GM12878 (cell line): ENCODE results near the gene GCH1. TPM values are rescaled to one million over a fixed set of nuclear protein-coding genes. Genes with fewer than 3 reads are reported as not detected.

Experiments
- ATAC-seq: fragments of 200-7000 bp; cut with Tn5 transposase; 3 replicates; pipeline ENCODE4 v1.9.1; 2020; ENCODE audit warnings: mild to moderate bottlenecking, moderate library complexity
- BruUV-seq: library from RNA; stranded (reverse); fragments of 400-500 nt; replicated peaks from 2 replicates; lab custom pipeline; 2021; lab: Mats Ljungman, UMichigan
- CTCF ChIA-PET: fragments of 300-600 bp; sonication (Branson Sonifier 250); formaldehyde crosslinking; extraction: SDS; loops from one replicate; lab custom pipeline; 2021; ENCODE audit warnings: inconsistent platforms; lab: Yijun Ruan, JAX
- POLR2A ChIA-PET: fragments of 350-600 bp; formaldehyde crosslinking; extraction: SDS; loops from one replicate; lab custom pipeline; 2021; ENCODE audit warnings: inconsistent platforms; lab: Charles Lee
- RAD21 ChIA-PET: fragments of 300-600 bp; sonication (Branson Sonifier 250); formaldehyde crosslinking; loops from one replicate; lab custom pipeline; 2023; ENCODE audit warnings: antibody characterized with exemption; ENCODE audit not compliant: unreplicated experiment; lab: Charles Lee
- SMC1A ChIA-PET: fragments of 300-600 bp; sonication (Branson Sonifier 250); formaldehyde crosslinking; loops from one replicate; lab custom pipeline; 2023; ENCODE audit not compliant: unreplicated experiment, uncharacterized antibody; lab: Charles Lee
- DNase-seq: peaks from one replicate; pipeline ENCODE4 v3.0.0-alpha.2; 2011; ENCODE audit warnings: low read depth, low spot score
- FAIRE-seq: peaks from 3 replicates; lab custom pipeline; 2011; peaks lifted over from hg19 to GRCh38; lab: Jason Lieb, UNC
- H2AFZ ChIP-seq: 2 replicates; pipeline ENCODE4 v1.6.0; 2011; ENCODE audit warnings: low read depth, low read length, control low read depth; ENCODE audit not compliant: control insufficient read depth
- H3K27ac ChIP-seq: 2 replicates; pipeline ENCODE4 v1.5.1; 2011; ENCODE audit warnings: control low read depth; ENCODE audit not compliant: control insufficient read depth, insufficient read depth
- H3K27me3 ChIP-seq, 2 experiments: replicated peaks in 1 of 2; 2 replicates each; pipeline versions ENCODE4 v1.6.0 to v1.6.1; 2011; ENCODE audit warnings: low read length in 1 of 2; ENCODE audit not compliant: control insufficient read depth in 2 of 2, insufficient read depth in 2 of 2
- H3K36me3 ChIP-seq, 2 experiments: 2 replicates each; pipeline ENCODE4 v1.5.1; 2011; ENCODE audit warnings: low read length in 1 of 2; ENCODE audit not compliant: control insufficient read depth in 2 of 2, insufficient read depth in 2 of 2
- H3K4me1 ChIP-seq: 2 replicates; pipeline ENCODE4 v1.6.1; 2011; ENCODE audit warnings: mild to moderate bottlenecking, low read length, moderate library complexity, mixed read lengths; ENCODE audit not compliant: control insufficient read depth, insufficient read depth
- H3K4me2 ChIP-seq: 2 replicates; pipeline ENCODE4 v1.6.0; 2011; ENCODE audit warnings: control low read depth; ENCODE audit not compliant: control insufficient read depth, insufficient read depth
- H3K4me3 ChIP-seq: fragments of 200-600 bp; sonication (generic); 2 replicates; pipeline ENCODE4 v1.5.1; 2016
- H3K79me2 ChIP-seq: 2 replicates; pipeline ENCODE4 v1.6.0; 2011; ENCODE audit warnings: low read length; ENCODE audit not compliant: control insufficient read depth, insufficient read depth
- H3K9ac ChIP-seq: 2 replicates; pipeline ENCODE4 v1.8.0; 2011; ENCODE audit warnings: low read length, control low read depth, mixed read lengths; ENCODE audit not compliant: control insufficient read depth, insufficient read depth
- H3K9me3 ChIP-seq: replicated peaks from 3 replicates; pipeline ENCODE4 v1.5.1; 2011; ENCODE audit warnings: mild to moderate bottlenecking, low read length; ENCODE audit not compliant: control insufficient read depth, insufficient read depth
- H4K20me1 ChIP-seq: 2 replicates; pipeline ENCODE4 v1.6.0; 2011; ENCODE audit not compliant: control insufficient read depth, insufficient read depth
- CBX5 ChIP-seq: sonication (generic); IDR thresholded peaks from 2 replicates; pipeline ENCODE4 v1.6.1; 2016; ENCODE audit warnings: low read depth, moderate library complexity, mild to moderate bottlenecking, inconsistent platforms
- RB1 ChIP-seq: fragments of 450-650 bp; formaldehyde crosslinking; IDR thresholded peaks from 2 replicates; pipeline ENCODE4 v1.6.1; 2017; ENCODE audit warnings: mild to moderate bottlenecking, borderline replicate concordance
- RFX5 ChIP-seq: IDR thresholded peaks from 2 replicates; pipeline ENCODE4 v1.6.1; 2011; ENCODE audit warnings: low read depth, low read length, improper control_type of control experiment
- SUZ12 ChIP-seq: fragments of 200-600 bp; sonication (generic); IDR thresholded peaks from one replicate; pipeline ENCODE4 v1.6.1; 2018; ENCODE audit warnings: antibody characterized with exemption, mild to moderate bottlenecking; ENCODE audit not compliant: unreplicated experiment
- TCF12 ChIP-seq: IDR thresholded peaks from 2 replicates; pipeline ENCODE4 v1.6.1; 2011; ENCODE audit warnings: low read depth, mild to moderate bottlenecking, low read length
- TCF3 ChIP-seq: IDR thresholded peaks from 2 replicates; pipeline ENCODE4 v1.6.1; 2012; ENCODE audit warnings: low read depth, mild to moderate bottlenecking, low read length, borderline replicate concordance; ENCODE audit not compliant: insufficient read depth
- WGBS: methylation state at CpG from one replicate; pipeline ENCODE4 v1.1.6; 2016; ENCODE audit warnings: low lambda C conversion rate; ENCODE audit not compliant: insufficient replicate concordance, insufficient coverage; ENCODE audit errors: missing lambda C conversion rate; 5-methylcytosine and 5-hydroxymethylcytosine counted together
- in situ Hi-C: fragments of 300-500 bp; cut with MboI; formaldehyde crosslinking; loops from 9 replicates; pipeline ENCODE4 v1.14.3; 2018; ENCODE audit warnings: mixed read lengths
- intact Hi-C: fragments of 100-400 bp; cut with micrococcal nuclease; formaldehyde crosslinking; loops from one replicate; pipeline ENCODE4 v1.14.2; 2022; ENCODE audit not compliant: unreplicated experiment
- polyA plus RNA-seq, 11 experiments: library from polyadenylated mRNA; depleted of rRNA in 4 of 11; unstranded in 6 of 11; stranded (reverse) in 5 of 11; fragments of >200 nt; fragmentation: Nextera tagmentation in 4 of 11; fragmentation: Illumina TruSeq in 1 of 11; extraction: Ambion mirVana in 4 of 11; extraction: Trizol in 1 of 11; gene quantifications; 1 replicate in 1 of 11; 2 replicates in 10 of 11; pipeline versions ENCODE4 v1.2.1 to v1.2.3, GENCODE V29; 2011 to 2016; ENCODE audit warnings: inconsistent platforms in 2 of 11, missing spikeins in 2 of 11, low read depth in 1 of 11
- total RNA-seq, 4 experiments: library from RNA; depleted of rRNA in 3 of 4; stranded (reverse); fragments of >200 nt in 3 of 4; fragmentation: Illumina TruSeq in 1 of 4; extraction: Trizol in 1 of 4; gene quantifications; 2 replicates each; pipeline versions ENCODE4 v1.2.1 to v1.2.3, GENCODE V29; 2013 to 2021
- TF ChIP-seq, protein P1 (sequence below): fragments of 450-650 bp; IDR thresholded peaks from 2 replicates; pipeline ENCODE4 v1.6.1; 2017; ENCODE audit warnings: mild to moderate bottlenecking, moderate library complexity
- TF ChIP-seq, protein P2 (sequence below): fragments of 450-650 bp; IDR thresholded peaks from 2 replicates; pipeline ENCODE4 v1.6.1; 2017; ENCODE audit warnings: mild to moderate bottlenecking, low read depth, inconsistent platforms; ENCODE audit not compliant: poor library complexity, severe bottlenecking

The GCH1 gene
- total and polyA plus RNA-seq, 10 of the 15 experiments (the other 5 are each of a cell fraction or from before 2014, with no cell fraction given): 25.1 to 37.0 (median 33.8) TPM

DNA sequence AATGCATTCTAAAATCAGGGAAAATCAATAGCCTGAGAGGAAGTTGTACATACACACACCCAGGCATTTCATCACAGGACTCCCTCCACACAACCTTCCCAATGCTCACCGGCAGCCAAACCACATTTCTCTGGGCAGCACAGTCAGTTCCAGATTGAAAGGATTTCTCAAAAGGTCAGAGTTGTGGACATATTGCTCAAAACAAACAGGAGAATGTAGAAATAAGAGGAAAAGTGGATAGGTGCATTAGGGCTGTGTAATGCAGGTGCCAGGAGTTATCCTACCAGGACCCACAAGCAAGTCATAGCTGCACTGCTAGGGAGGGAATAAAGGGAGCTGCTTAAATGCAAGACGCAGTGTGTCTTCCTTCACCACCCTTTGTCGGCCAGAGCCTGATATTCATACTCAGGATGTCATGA is 62.9 kb downstream of the GCH1 start:
- no peak overlapping the region for H3K4me3 ChIP-seq
- no peak overlapping the region for H2AFZ ChIP-seq
- CTCF ChIA-PET: interaction anchor here (0.9 to 1.0 kb wide), 3 partner anchors 8 to 49 kb away, joined by 3 to 4 read pairs (median 4); no protein-coding TSS in a partner anchor
- no peaks in the 10 kb centered on the region for H3K27me3 ChIP-seq
- RAD21 ChIA-PET: no interaction called here
- FAIRE-seq: no peak
- WGBS: 94% methylated on average over 3 of the region's 3 CpGs
- H4K20me1 ChIP-seq: no peaks in the 10 kb centered on the region
- no peak overlapping the region for H3K4me2 ChIP-seq
- SMC1A ChIA-PET: interaction anchor here (0.7 to 1.1 kb wide), 2 partner anchors 14 to 20 kb away, joined by 3 read pairs; no protein-coding TSS in a partner anchor
- H3K27ac ChIP-seq: no peak overlapping the region
- H3K9me3 ChIP-seq: no peaks in the 10 kb centered on the region
- in situ Hi-C loops: no loop called here
- H3K36me3 ChIP-seq: peaks cover 1 to 5% of the 10 kb centered on the region in 2 experiments; a peak in 3 of 4 replicates
- no peak overlapping the region for H3K9ac ChIP-seq
- no TSS peak for BruUV-seq
- ATAC-seq: no peak
- no peak for TF ChIP-seq CBX5
- TF ChIP-seq TCF3: no peak
- TF ChIP-seq, protein P1, sequence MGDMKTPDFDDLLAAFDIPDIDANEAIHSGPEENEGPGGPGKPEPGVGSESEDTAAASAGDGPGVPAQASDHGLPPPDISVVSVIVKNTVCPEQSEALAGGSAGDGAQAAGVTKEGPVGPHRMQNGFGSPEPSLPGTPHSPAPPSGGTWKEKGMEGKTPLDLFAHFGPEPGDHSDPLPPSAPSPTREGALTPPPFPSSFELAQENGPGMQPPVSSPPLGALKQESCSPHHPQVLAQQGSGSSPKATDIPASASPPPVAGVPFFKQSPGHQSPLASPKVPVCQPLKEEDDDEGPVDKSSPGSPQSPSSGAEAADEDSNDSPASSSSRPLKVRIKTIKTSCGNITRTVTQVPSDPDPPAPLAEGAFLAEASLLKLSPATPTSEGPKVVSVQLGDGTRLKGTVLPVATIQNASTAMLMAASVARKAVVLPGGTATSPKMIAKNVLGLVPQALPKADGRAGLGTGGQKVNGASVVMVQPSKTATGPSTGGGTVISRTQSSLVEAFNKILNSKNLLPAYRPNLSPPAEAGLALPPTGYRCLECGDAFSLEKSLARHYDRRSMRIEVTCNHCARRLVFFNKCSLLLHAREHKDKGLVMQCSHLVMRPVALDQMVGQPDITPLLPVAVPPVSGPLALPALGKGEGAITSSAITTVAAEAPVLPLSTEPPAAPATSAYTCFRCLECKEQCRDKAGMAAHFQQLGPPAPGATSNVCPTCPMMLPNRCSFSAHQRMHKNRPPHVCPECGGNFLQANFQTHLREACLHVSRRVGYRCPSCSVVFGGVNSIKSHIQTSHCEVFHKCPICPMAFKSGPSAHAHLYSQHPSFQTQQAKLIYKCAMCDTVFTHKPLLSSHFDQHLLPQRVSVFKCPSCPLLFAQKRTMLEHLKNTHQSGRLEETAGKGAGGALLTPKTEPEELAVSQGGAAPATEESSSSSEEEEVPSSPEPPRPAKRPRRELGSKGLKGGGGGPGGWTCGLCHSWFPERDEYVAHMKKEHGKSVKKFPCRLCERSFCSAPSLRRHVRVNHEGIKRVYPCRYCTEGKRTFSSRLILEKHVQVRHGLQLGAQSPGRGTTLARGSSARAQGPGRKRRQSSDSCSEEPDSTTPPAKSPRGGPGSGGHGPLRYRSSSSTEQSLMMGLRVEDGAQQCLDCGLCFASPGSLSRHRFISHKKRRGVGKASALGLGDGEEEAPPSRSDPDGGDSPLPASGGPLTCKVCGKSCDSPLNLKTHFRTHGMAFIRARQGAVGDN: no peak
- no peak for TF ChIP-seq TCF12
- no peak for TF ChIP-seq RFX5
- TF ChIP-seq RB1: no peak
- TF ChIP-seq, protein P2, sequence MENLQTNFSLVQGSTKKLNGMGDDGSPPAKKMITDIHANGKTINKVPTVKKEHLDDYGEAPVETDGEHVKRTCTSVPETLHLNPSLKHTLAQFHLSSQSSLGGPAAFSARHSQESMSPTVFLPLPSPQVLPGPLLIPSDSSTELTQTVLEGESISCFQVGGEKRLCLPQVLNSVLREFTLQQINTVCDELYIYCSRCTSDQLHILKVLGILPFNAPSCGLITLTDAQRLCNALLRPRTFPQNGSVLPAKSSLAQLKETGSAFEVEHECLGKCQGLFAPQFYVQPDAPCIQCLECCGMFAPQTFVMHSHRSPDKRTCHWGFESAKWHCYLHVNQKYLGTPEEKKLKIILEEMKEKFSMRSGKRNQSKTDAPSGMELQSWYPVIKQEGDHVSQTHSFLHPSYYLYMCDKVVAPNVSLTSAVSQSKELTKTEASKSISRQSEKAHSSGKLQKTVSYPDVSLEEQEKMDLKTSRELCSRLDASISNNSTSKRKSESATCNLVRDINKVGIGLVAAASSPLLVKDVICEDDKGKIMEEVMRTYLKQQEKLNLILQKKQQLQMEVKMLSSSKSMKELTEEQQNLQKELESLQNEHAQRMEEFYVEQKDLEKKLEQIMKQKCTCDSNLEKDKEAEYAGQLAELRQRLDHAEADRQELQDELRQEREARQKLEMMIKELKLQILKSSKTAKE: no peak
- TF ChIP-seq SUZ12: no peak
- POLR2A ChIA-PET: no interaction called here
- intact Hi-C loops: no loop called here
- no peaks in the 10 kb centered on the region for H3K79me2 ChIP-seq
- no peaks in the 10 kb centered on the region for H3K4me1 ChIP-seq
- DNase-seq: no peak
